Spinal cord (tissue), 4 donors: Measurements from ENCODE around the gene FCN2. TPM values are rescaled to one million over a fixed set of nuclear protein-coding genes. Genes with fewer than 3 reads are reported as not detected.

Source experiments
- polyA plus RNA-seq, 2 donors: library from polyadenylated mRNA; unstranded; fragments of 120-200 nt; gene quantifications; one replicate each; pipeline ENCODE4 v1.2.1, GENCODE V29; 2013; ENCODE audit not compliant: insufficient read length in 2 of 2
- small RNA-seq: library from RNA; depleted of rRNA; stranded (forward); fragments of <200 nt; gene quantifications from one replicate; pipeline ENCODE3, GENCODE V24; 2014; ENCODE audit warnings: low replicate concordance
- total RNA-seq, 2 donors: library from RNA; depleted of rRNA in 1 of 2; stranded (reverse); fragments of 120-200 nt in 1 of 2; fragments of >200 nt in 1 of 2; gene quantifications; one replicate each; pipeline versions ENCODE4 v1.2.3 to v1.2.4, GENCODE V29; 2013 to 2014

FCN2 gene
- total and polyA plus RNA-seq, 4 donors, result not detected

Small RNA genes lying within 50 kb of the gene (small RNA-seq; reads per million reads assigned to genes)
- gene AL603650.1 (not detected), gene MIR3689A (not detected), gene MIR3689B (not detected), gene MIR3689C (not detected), gene MIR3689D1 (not detected), gene MIR3689D2 (not detected), gene MIR3689E (not detected), gene MIR3689F (not detected)

Other genes starting within 250 kb of the FCN2 start
- gene COL5A1, start 239.0 kb upstream of the FCN2 start, total RNA-seq, result 100 to 1,000 TPM in 1 of 2 donors, 10 to 100 TPM in 1; 97.1 to 135 TPM
- gene COL5A1, start 239.0 kb upstream of the FCN2 start, polyA plus RNA-seq, result 10 to 100 TPM; 38.2 to 79.4 TPM
- gene FCN1, start 37.1 kb downstream of the FCN2 start, total RNA-seq, result 10 to 100 TPM in 1 of 2 donors, 1 to 10 TPM in 1; 1.2 to 13.8 TPM
- gene FCN1, start 37.1 kb downstream of the FCN2 start, polyA plus RNA-seq, result under 1 TPM; 0.08 to 0.53 TPM
- gene OLFM1, start 206.9 kb downstream of the FCN2 start, total RNA-seq, result 100 to 1,000 TPM in 1 of 2 donors, 10 to 100 TPM in 1; 52.5 to 125 TPM
- 100 to 1,000 TPM; 285 to 321 TPM for gene OLFM1, start 206.9 kb downstream of the FCN2 start, polyA plus RNA-seq